Islet precursor cell (in vitro differentiated cells): Measurements from ENCODE around the gene BCKDHA.
"Not testable (repeated sequence)": the region's sequence is repeated elsewhere in the genome, so short reads cannot be mapped to it uniquely, and the experiment has no call there.

Experiments
- DNase-seq: peaks from one replicate; pipeline ENCODE4 v3.0.0-alpha.2; 2018

The BCKDHA gene

GRCh38 chr19:41367848-41368301 lies 29.7 kb upstream of the BCKDHA start:
- DNase-seq, result no peak

DNA sequence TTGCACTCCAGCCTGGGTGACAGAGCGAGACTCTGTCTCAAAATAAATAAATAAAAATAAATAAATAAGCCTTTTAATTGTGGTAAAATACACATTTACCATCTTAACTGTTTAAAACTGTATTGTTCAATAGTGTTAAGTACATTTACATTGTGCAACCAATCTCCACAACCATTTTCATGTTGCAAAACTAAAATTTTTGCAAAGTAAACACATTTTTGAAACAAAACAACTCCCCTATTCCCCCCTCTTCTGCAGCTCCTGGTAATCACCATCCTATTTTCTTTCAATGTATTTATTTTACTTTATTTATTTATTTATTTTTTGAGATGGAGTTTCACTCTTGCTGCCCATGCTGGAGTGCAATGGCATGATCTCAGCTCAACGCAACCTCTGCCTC lies 27.8 kb upstream of the BCKDHA start:
- no peak for DNase-seq

DNA sequence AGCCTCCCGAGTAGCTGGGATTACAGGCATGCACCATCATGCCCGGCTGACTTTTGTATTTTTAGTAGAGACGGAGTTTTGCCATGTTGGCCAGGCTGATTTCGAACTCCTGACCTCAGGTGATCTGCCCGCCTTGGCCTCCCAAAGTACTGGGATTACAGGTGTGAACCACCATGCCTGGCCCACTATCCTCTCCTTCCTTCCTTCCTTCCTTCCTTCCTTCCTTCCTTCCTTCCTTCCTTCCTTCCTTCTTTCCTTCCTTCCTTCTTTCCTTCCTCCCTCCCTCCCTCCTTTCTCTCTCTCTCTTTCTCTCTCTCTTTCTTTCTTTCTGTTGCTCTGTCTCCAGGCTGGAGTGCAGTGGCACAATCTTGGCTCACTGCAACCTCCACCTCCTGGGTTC lies 26.5 kb upstream of the BCKDHA start:
- not testable (repeated sequence) for DNase-seq

DNA sequence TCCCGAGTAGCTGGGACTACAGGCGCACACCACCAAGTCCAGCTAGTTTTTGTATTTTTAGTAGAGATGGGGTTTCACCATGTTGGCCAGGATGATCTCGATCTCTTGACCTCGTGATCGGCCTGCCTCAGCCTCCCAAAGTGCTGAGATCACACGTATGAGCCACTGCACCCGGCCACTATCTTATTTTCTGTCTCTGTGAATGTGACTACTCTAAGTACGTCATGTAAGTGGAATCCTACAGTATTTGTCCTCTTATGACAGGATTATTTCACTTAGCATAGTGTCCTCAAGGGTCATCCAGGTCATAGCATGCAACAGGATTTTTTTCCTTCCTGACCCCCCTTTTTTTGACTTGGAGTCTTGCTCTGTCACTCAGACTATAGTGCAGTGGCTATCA lies 26.1 kb upstream of the BCKDHA start:
- DNase-seq, result no peak

- no peak for DNase-seq
These were observed 25.1 kb upstream of the BCKDHA start for GRCh38 chr19:41372501-41372900.

- no peak for DNase-seq
These were observed 23.6 kb upstream of the BCKDHA start for GRCh38 chr19:41373993-41374392.

DNA sequence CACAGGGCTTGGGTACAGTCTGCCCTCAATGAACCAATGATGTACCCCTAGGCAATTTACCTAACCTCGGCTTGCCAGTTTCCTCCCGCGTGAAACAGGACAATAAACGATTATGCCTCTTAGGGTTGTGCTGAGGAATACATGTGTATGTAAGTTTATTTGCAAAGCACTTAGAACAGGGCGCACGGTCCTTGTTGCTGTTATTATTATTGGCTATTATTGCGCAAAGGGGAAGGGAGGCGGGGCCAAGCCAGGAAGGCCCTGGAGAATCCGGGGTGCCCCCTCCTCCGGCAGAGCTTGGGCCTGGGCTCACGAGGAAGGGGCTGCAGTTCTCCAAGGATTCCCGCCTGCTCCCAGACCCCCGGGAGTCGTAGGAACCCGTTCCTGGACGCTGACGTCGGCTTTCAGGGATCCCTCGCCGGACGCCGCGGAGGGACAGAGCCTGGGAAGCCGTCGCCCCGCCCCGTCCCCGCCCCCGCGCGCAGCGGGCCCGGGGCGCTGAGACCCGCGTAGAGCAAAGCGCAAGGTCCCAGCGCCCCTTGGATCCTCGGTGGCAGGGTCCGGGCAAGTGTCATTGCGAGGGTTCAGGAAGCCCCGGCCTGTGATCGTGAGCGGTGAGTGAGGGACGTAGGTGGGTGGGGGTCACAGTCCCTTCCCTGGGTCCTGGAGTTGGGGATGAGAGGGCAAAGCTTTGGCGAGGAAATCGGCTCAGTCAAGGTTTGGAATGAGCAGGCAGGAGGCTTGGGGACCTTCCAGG lies 21.2 kb upstream of the BCKDHA start, which contains the start of gene TMEM91:
Gene TMEM91 (plus strand): TSS at position 293 of the 757 bp plus-strand sequence. CDS start 1,777 bp downstream, outside the sequence.
- DNase-seq, result peak; percentile 74

- no peak for DNase-seq
These were observed 20.6 kb upstream of the BCKDHA start for GRCh38 chr19:41376998-41377365.

DNA sequence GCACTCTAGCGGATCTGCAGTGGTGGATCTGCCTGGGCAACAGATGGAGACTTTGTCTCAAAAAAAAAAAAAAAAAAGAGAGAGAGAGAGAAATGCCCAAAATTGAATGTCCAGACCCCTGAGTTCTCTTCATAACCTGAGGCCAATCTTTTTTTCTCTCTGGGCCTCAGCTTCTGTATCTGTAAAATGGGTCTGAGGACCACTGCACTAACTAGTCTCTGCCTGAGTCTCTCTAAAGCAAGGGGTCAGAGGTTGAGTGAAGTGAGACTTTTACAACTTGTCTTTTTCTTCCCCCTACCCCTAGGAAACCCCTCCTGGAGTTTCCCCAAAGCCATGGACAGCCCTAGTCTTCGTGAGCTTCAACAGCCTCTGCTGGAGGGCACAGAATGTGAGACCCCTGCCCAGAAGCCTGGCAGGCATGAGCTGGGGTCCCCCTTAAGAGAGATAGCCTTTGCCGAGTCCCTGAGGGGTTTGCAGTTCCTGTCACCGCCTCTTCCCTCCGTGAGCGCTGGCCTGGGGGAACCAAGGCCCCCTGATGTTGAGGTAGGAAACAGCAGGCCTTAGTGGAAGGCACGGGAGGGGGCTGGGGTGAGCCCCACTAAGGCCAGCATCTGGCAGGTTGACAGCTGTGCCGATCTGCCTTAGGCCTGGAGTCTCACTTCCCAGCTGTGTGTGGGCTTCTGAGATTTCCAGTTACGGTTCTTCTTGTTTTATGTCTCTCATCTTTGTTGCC lies 19.5 kb upstream of the BCKDHA start:
- DNase-seq, result peak; percentile 69

- DNase-seq, result not testable (repeated sequence)
These were observed 16.1 kb upstream of the BCKDHA start for GRCh38 chr19:41381536-41381935.

DNA sequence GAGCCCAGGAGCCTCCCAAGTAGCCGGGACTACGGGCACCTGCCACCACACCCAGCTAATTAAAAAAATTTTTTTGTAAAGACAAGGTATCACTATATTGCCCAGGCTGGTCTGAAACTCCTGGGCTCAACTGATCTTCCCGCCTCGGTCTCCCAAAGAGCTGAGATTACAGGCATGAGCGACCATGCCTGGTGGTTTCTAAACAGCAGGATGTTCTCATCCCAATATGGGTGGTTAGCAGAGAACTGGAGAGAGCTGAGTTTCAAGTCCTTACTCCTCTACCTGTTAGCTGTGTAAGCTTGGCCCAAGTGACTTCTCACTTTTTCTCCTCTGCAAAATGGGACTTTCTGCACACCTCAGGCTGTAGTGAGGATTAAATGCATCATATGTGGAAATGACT lies 13.3 kb upstream of the BCKDHA start:
- DNase-seq, result no peak

DNA sequence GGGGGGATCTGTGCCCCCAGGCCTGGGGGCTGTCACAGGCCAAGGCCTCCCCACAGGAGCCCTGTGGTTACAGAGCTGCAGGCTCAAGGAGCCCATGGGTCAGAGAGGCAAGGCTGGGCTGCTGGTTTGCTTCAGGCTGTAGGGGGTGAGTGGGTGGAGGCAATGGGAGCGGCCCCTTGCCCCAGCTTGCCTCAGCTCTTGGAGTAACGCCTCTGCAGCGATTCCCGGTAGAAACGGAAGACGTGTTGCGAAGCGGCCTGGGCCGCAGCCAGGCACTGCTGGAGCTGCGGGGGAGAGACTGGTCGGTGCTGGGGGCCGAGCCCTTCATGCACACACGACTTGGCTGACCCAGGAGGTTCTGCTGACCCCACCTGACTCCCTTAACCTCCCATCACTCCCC lies 11.2 kb upstream of the BCKDHA start:
- DNase-seq, result no peak

DNA sequence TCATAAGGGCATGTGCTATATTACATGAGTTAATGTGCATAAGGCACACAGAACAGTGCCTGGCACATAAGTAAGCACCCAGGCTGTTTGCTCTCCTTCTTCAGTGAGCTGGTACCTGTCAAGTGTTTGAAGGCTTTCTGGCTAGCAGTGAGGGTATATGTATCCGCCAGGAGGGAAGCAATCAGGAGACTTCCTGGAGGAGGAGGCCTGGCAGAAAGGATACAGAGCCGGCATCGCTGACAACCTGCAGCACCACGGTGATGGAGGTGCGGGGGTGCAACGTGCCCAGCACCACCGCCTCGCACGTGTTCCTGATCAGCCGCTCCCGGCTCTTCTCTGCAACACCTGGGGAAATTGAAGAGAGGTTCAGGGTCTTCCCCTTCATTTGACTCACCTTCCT lies 6.0 kb upstream of the BCKDHA start:
- DNase-seq, result no peak

DNA sequence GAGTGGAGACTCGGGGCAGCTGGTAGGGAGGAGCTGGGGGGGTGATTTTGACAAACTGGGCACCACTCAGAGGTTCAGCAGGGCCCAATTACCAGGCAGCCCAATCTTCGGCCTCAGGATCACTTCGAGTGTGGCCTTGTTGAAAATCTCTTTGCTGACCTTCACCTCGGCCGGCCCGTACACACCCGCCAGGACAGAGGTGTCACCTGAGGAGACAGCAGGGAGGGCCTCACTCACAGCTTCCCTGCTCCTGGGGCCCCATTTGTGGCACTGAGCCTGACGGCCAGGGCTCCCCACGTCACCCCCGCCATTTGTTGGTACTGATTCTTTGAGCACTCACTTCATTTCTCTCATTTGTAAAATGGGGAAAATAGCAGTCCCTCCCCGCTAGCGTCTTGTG lies 4.8 kb upstream of the BCKDHA start:
- DNase-seq, result no peak

GRCh38 chr19:41395355-41395754 lies 2.3 kb upstream of the BCKDHA start:
- DNase-seq, result no peak

- DNase-seq, result no peak
These were observed 416 bp downstream of the BCKDHA start for GRCh38 chr19:41398050-41398418.

DNA sequence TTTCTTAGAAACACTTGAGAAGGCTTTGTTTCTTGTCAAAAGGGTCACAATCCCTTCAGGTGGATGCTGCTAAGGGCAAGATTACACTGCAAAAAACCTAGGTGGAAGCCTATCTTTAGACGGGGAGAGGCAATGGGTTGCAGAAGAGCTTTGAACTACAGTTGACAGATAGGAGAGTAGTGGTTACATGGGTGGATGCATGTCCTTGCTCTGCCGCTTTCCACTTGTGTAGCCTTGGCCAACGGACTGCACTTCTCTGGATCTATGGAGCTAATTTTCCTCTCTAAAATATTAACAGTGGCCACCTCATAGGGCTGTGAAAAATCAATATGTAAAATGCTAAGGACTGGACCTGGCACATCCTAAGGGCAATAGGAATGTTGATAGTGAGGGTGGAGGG lies 980 bp downstream of the BCKDHA start:
- DNase-seq, result no peak

GRCh38 chr19:41399091-41399490 lies 1.5 kb downstream of the BCKDHA start:
- DNase-seq, result no peak

GRCh38 chr19:41399525-41399924 lies 1.9 kb downstream of the BCKDHA start:
- no peak for DNase-seq

DNA sequence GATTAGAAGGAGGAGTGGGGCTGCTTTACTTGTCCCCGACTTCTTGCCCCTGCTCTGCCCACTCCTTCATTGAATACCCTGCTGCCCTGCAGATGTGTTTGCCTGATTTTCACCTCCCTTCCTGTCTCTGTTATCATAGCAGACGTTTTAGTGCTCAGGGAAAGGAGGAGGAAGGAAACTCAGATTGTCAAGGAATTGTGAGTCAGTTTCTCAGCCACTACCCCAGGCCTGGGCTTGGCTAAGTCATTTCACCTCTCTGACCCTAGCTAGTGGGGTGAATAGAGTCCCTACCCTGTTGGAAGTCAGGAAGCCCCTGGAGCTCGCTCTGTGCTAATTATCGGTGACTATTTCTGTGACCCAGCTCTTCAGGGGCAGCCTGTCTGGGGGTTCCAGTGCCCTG lies 3.9 kb downstream of the BCKDHA start:
- no peak for DNase-seq

- DNase-seq, result no peak
These were observed 4.4 kb downstream of the BCKDHA start for GRCh38 chr19:41402010-41402409.

DNA sequence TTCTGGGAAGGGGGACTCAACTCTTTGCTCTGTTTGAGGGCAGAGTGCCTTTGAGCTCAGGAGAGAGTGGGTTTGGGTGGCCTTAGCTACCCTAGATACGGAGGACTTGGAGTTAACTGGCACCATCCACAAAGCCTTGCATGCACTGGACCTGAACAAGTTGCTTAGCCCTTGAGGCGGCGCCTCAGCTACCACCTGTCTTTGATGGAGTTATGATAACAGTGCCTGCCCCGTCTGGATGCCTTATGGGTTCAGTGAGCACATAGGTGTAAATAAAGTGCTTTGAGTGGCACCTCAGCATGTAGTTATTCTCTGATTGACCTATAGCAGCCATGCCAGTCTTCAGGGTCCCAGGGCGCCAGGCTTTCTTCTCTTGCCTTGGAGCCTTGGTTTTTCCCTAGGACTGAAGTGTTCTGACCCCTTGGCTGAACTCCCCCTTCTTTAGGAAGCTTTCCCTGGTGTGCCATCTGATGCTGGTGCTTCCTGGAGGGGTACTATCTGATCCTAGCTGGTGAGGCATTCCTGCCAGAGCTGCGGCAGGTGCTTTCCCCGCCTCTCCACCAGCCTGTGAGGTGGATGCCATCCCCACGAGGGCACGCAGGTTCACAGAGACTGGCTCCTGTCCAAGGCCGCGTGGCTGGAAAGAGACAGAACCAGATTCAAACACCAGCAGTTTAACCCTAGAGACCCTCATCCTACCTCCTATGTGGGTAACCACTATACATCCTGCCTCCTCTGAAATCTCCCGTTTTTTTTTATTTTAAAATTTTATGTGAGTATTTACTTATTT lies 5.8 kb downstream of the BCKDHA start:
- no peak for DNase-seq

DNA sequence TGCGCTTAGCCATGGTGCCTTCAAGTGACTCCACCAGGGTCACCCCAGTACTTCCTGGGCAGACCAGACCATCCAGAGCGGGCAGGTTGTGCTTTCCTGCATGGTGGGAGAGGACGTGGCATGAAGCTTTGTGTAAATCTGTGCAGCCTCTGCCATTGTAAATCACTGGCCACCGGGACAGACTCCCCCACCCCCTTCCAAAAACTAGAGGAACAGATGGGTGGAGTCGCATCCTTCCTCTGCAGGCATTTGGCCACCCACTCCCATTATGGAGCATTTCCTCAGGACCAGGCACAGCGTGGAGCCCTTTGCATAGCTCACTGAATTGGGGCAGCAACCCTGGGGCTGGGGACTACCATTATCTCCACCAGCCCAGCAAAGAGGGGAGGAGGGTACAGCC lies 8.2 kb downstream of the BCKDHA start:
- DNase-seq, result no peak

DNA sequence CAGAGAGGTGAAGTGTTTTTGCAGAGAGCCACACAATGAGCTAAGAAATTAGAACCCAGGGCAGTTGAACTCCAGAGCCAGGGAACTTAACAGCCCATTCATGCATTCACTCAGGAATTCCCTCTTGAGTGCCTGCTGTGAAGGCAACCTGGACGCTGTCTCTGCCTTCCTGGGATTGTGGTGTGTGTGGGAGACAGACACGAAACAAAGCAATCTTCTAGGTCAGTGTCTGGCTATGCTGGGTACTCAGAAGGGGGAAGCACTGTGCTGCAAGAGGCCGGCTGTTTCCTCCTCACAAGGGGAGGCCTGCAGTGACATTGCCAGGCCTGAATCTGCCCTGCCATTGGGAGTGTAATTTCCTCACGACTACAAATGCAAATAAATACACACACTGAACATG lies 9.7 kb downstream of the BCKDHA start:
- DNase-seq, result peak; percentile 95
